H1 (cell line): ENCODE results near the gene CDK4. TPM values are rescaled to one million over a fixed set of nuclear protein-coding genes. Genes with fewer than 3 reads are reported as not detected.

Experiments
- ASH2L ChIP-seq: fragments of 200-600, 300-600 bp; sonication (generic); IDR thresholded peaks from one replicate; pipeline ENCODE4 v1.7.1; 2017; ENCODE audit warnings: low read length
- ATF3 ChIP-seq: IDR thresholded peaks from 2 replicates; pipeline ENCODE4 v1.6.1; 2011; ENCODE audit warnings: low read depth, mild to moderate bottlenecking, low read length; ENCODE audit not compliant: insufficient read depth
- BCL11A ChIP-seq, 2 experiments: IDR thresholded peaks; one replicate each; pipeline ENCODE4 v1.6.1; 2011; ENCODE audit warnings: low read depth in 2 of 2, low read length in 2 of 2, mild to moderate bottlenecking in 2 of 2
- CHD2 ChIP-seq: IDR thresholded peaks from 2 replicates; pipeline ENCODE4 v1.6.1; 2012; ENCODE audit warnings: low read length, improper control_type of control experiment
- CTBP2 ChIP-seq: IDR thresholded peaks from 2 replicates; pipeline ENCODE4 v1.7.0; 2011; ENCODE audit warnings: borderline replicate concordance, mild to moderate bottlenecking, moderate library complexity, mixed read lengths, low read length; ENCODE audit not compliant: insufficient read depth, insufficient read length
- KDM1A ChIP-seq: fragments of 200-600, 300-600 bp; sonication (generic); IDR thresholded peaks from 2 replicates; pipeline ENCODE4 v1.7.1; 2016; ENCODE audit warnings: mild to moderate bottlenecking, low read length, borderline replicate concordance
- POU5F1 ChIP-seq: IDR thresholded peaks from 2 replicates; pipeline ENCODE4 v1.6.1; 2011; ENCODE audit warnings: low read depth, mild to moderate bottlenecking, low read length, moderate library complexity
- RBBP5 ChIP-seq: IDR thresholded peaks from 2 replicates; pipeline ENCODE4 v1.7.1; 2012; ENCODE audit warnings: low read depth, mild to moderate bottlenecking, inconsistent platforms, low read length, moderate library complexity, borderline replicate concordance
- SP4 ChIP-seq: IDR thresholded peaks from 2 replicates; pipeline ENCODE4 v1.6.1; 2012; ENCODE audit warnings: low read length, inconsistent platforms
- TAF7 ChIP-seq: optimal IDR thresholded peaks from 2 replicates; pipeline ENCODE3; 2011; ENCODE audit warnings: low read depth, mild to moderate bottlenecking, inconsistent platforms, low read length, moderate library complexity, borderline replicate concordance
- YY1 ChIP-seq: IDR thresholded peaks from 2 replicates; pipeline ENCODE4 v1.6.1; 2011; ENCODE audit warnings: low read depth, mild to moderate bottlenecking, low read length
- ZNF274 ChIP-seq: IDR thresholded peaks from 2 replicates; pipeline ENCODE4 v1.7.0; 2012; ENCODE audit warnings: low read length, borderline replicate concordance; ENCODE audit errors: extremely low read depth
- polyA plus RNA-seq, 7 experiments: library from polyadenylated mRNA; depleted of rRNA in 3 of 7; stranded (reverse) in 5 of 7; unstranded in 2 of 7; fragments of >200 nt in 5 of 7; fragments of 200-250 nt in 2 of 7; gene quantifications; 1 replicate in 5 of 7; 2 replicates in 1 of 7; 4 replicates in 1 of 7; pipeline versions ENCODE4 v1.2.1 to v1.2.3, GENCODE V29; 2011 to 2013; ENCODE audit warnings: missing spikeins in 2 of 7, mixed read lengths in 2 of 7
- total RNA-seq: library from RNA; stranded (reverse); fragmentation: NEBNext Ultra II Directional; extraction: Animal tissue kit (Norgen Biotek cat#: 25700); gene quantifications from 2 replicates; pipeline ENCODE4 v1.2.1, GENCODE V29; 2021
- TF ChIP-seq, protein P1 (sequence below): IDR thresholded peaks from 2 replicates; pipeline ENCODE4 v1.6.1; 2012; ENCODE audit warnings: low read length, inconsistent platforms
- TF ChIP-seq, protein P2 (sequence below), 3 experiments: IDR thresholded peaks; 1 replicate in 2 of 3; 2 replicates in 1 of 3; pipeline versions ENCODE4 v1.5.1 to v1.6.1; 2011; ENCODE audit warnings: low read length in 3 of 3, mild to moderate bottlenecking in 3 of 3, inconsistent platforms in 2 of 3, low read depth in 1 of 3, moderate library complexity in 1 of 3; ENCODE audit not compliant: insufficient read depth in 1 of 3; ENCODE audit errors: control extremely low read depth in 1 of 3

The CDK4 gene
- total and polyA plus RNA-seq, 2 of the 8 experiments (the other 6 are each of a cell fraction or from before 2014, with no cell fraction given), result 174 to 368 TPM

- TF ChIP-seq ASH2L (peak; percentile 76), CHD2 (peak; percentile 50; the same call in 1 of the 2 replicates), BCL11A (IDR thresholded peaks at IDR 0.05; ENCODE audit: low read depth in 2 of 2, low read length in 2 of 2) (no peak), SP4 (peak; percentile 85), YY1 (peak; percentile 92), TAF7 (peak; percentile 98), RBBP5 (no peak), ATF3 (0 out of 2 replicates have a peak, but pooled peaks have one; percentile 68), POU5F1 (no peak), ZNF274 (no peak), KDM1A (no peak), CTBP2 (peak; percentile 69)
- TF ChIP-seq, protein P1, sequence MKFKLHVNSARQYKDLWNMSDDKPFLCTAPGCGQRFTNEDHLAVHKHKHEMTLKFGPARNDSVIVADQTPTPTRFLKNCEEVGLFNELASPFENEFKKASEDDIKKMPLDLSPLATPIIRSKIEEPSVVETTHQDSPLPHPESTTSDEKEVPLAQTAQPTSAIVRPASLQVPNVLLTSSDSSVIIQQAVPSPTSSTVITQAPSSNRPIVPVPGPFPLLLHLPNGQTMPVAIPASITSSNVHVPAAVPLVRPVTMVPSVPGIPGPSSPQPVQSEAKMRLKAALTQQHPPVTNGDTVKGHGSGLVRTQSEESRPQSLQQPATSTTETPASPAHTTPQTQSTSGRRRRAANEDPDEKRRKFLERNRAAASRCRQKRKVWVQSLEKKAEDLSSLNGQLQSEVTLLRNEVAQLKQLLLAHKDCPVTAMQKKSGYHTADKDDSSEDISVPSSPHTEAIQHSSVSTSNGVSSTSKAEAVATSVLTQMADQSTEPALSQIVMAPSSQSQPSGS, result peak; percentile 98
- TF ChIP-seq, protein P2, sequence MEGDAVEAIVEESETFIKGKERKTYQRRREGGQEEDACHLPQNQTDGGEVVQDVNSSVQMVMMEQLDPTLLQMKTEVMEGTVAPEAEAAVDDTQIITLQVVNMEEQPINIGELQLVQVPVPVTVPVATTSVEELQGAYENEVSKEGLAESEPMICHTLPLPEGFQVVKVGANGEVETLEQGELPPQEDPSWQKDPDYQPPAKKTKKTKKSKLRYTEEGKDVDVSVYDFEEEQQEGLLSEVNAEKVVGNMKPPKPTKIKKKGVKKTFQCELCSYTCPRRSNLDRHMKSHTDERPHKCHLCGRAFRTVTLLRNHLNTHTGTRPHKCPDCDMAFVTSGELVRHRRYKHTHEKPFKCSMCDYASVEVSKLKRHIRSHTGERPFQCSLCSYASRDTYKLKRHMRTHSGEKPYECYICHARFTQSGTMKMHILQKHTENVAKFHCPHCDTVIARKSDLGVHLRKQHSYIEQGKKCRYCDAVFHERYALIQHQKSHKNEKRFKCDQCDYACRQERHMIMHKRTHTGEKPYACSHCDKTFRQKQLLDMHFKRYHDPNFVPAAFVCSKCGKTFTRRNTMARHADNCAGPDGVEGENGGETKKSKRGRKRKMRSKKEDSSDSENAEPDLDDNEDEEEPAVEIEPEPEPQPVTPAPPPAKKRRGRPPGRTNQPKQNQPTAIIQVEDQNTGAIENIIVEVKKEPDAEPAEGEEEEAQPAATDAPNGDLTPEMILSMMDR (IDR thresholded peaks at IDR 0.05; ENCODE audit: control extremely low read depth in 1 of 3, insufficient read depth in 1 of 3, low read depth in 1 of 3, low read length in 3 of 3), result peak in 1 of 3 experiments; percentile 1; a peak in 1 of 4 replicates
Observed at GRCh38 chr12:57771873-57772428, 19.8 kb upstream of the CDK4 start, which contains the start of gene METTL1 (continued).
